KMS-11 (cell line): ENCODE data around the gene IMMT.
"Not testable (repeated sequence)": the region's sequence is repeated elsewhere in the genome, so short reads cannot be mapped to it uniquely, and the experiment has no call there.

Experiments used
- H2AFZ ChIP-seq: fragments of 200-600 bp; sonication (generic); 2 replicates; pipeline ENCODE4 v1.6.1; 2016; ENCODE audit warnings: antibody characterized with exemption, mixed run types, low read depth
- H3K27ac ChIP-seq: fragments of 200-600 bp; sonication (generic); 2 replicates; pipeline ENCODE4 v1.6.1; 2016; ENCODE audit warnings: mild to moderate bottlenecking, mixed run types
- H3K27me3 ChIP-seq: fragments of 200-600 bp; sonication (generic); 2 replicates; pipeline ENCODE4 v1.6.1; 2017; ENCODE audit warnings: mild to moderate bottlenecking, low read depth, mixed run types, moderate library complexity; ENCODE audit not compliant: insufficient read depth
- H3K36me3 ChIP-seq: fragments of 200-600 bp; sonication (generic); 2 replicates; pipeline ENCODE4 v1.6.1; 2017; ENCODE audit warnings: mild to moderate bottlenecking, mixed run types; ENCODE audit not compliant: insufficient read depth
- H3K4me1 ChIP-seq: fragments of 200-600 bp; sonication (generic); 2 replicates; pipeline ENCODE4 v1.6.1; 2016; ENCODE audit warnings: mild to moderate bottlenecking, low read depth, mixed run types; ENCODE audit not compliant: poor library complexity, severe bottlenecking
- H3K4me2 ChIP-seq: fragments of 200-600 bp; sonication (generic); 2 replicates; pipeline ENCODE4 v1.7.0; 2016; ENCODE audit warnings: mild to moderate bottlenecking, mixed run types
- H3K4me3 ChIP-seq: fragments of 200-600 bp; sonication (generic); IDR thresholded peaks from 2 replicates; pipeline ENCODE4 v1.6.1; 2017; ENCODE audit warnings: low read depth, low read length, mixed read lengths; ENCODE audit not compliant: insufficient read depth
- H3K79me2 ChIP-seq: fragments of 200-600 bp; sonication (generic); 2 replicates; pipeline ENCODE4 v1.6.1; 2016; ENCODE audit warnings: low read depth, mixed run types; ENCODE audit not compliant: insufficient read depth
- H3K9ac ChIP-seq: fragments of 200-600 bp; sonication (generic); 2 replicates; pipeline ENCODE4 v1.6.1; 2016; ENCODE audit warnings: mild to moderate bottlenecking, mixed run types
- H4K20me1 ChIP-seq: fragments of 200-600 bp; sonication (generic); 2 replicates; pipeline ENCODE4 v1.6.1; 2016; ENCODE audit warnings: mild to moderate bottlenecking, mixed run types; ENCODE audit not compliant: insufficient read depth
- TF ChIP-seq, protein P1 (sequence below): fragments of 200-600 bp; sonication (generic); conservative IDR thresholded peaks from 2 replicates; pipeline ENCODE4 v1.6.1; 2017; ENCODE audit warnings: low read depth, mild to moderate bottlenecking, antibody characterized with exemption, low read length, moderate library complexity, mixed read lengths

IMMT gene

DNA sequence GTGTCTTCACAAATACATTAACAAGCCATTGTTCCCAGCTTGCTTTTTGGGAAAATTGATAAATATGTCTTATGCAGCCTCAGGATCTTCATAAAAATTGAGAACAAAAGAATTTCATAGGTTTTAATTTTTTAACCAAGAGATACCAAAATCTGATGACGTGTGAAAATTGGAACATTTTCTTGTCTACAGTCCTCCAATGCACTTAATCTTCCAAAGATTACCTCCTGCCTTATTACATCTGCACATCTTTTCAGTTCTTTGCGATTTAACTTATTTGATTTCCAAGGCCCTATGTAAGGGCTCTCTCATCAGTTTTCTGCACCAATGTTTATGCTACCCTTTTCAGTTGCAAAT, 7.1 kb upstream of the IMMT start:
- peaks cover 47% of the 10 kb centered on the region for H3K79me2 ChIP-seq
- no peak overlapping the region for H2AFZ ChIP-seq
- no peaks in the 10 kb centered on the region for H4K20me1 ChIP-seq
- H3K27ac ChIP-seq: no peak overlapping the region
- H3K4me3 ChIP-seq: no peak overlapping the region
- H3K27me3 ChIP-seq: no peaks in the 10 kb centered on the region
- no peak overlapping the region for H3K9ac ChIP-seq
- peaks cover 32% of the 10 kb centered on the region for H3K4me1 ChIP-seq
- TF ChIP-seq, protein P1, sequence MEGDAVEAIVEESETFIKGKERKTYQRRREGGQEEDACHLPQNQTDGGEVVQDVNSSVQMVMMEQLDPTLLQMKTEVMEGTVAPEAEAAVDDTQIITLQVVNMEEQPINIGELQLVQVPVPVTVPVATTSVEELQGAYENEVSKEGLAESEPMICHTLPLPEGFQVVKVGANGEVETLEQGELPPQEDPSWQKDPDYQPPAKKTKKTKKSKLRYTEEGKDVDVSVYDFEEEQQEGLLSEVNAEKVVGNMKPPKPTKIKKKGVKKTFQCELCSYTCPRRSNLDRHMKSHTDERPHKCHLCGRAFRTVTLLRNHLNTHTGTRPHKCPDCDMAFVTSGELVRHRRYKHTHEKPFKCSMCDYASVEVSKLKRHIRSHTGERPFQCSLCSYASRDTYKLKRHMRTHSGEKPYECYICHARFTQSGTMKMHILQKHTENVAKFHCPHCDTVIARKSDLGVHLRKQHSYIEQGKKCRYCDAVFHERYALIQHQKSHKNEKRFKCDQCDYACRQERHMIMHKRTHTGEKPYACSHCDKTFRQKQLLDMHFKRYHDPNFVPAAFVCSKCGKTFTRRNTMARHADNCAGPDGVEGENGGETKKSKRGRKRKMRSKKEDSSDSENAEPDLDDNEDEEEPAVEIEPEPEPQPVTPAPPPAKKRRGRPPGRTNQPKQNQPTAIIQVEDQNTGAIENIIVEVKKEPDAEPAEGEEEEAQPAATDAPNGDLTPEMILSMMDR: no peak
- H3K4me2 ChIP-seq: no peak overlapping the region
- H3K36me3 ChIP-seq: no peaks in the 10 kb centered on the region; the same call in 1 of the 2 replicates

DNA sequence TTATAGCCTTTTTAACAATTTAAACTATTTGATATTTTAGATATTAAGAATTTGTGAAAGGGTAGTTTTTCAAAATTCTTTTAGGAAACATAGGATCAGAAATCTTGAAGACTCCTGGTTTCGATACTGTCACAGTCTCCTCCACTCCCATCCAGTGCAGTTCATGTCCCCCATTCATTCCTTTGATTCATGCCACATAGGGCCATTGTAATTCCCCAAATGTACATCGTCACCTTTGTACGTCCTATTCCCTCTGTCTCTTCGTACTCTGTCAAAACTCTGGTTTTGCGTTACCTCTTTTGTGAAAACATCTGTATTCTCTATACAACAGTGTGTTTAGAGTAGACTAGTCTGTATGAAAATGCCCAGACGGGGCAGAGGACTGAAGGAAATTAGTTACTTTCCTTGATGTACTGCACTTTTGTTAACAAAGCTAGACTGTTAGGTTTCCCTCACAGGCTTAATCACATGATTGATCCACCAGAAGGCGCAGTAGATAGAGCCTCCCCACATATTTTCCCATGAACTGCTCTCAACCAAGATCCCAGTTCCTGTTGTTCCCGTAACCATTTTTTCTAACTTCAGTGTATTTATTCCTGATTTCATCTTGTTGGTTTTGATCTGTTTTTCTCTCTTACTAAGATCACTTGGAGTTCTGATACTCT, 6.5 kb upstream of the IMMT start:
- Histone ChIP-seq H3K4me2 (peak overlapping the region; percentile 11; the same call in 1 of the 2 replicates), H3K79me2 (peaks cover 47% of the 10 kb centered on the region), H3K27ac (no peak overlapping the region), H2AFZ (no peak overlapping the region), H3K27me3 (no peaks in the 10 kb centered on the region), H3K4me3 (no peak overlapping the region), H4K20me1 (no peaks in the 10 kb centered on the region), H3K36me3 (no peaks in the 10 kb centered on the region; the same call in 1 of the 2 replicates), H3K4me1 (peaks cover 32% of the 10 kb centered on the region), H3K9ac (no peak overlapping the region)
- TF ChIP-seq, protein P1: no peak

DNA sequence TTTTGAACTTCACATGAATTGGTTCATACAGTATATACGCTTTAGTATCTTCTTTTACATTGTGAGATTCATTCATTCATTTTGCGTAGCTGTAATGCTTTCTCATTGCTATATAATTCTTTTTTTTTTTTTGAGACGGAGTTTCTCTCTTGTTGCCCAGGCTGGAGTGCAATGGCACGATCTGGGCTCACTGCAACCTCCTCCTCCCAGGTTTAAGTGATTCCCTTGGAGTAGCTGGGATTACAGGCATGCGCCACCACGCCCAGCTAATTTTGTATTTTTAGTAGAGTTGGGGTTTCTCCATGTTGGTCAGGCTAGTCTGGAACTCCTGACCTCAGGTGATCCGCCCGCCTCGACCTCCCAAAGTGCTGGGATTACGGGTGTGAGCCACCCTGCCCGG, 5.3 kb upstream of the IMMT start:
- Histone ChIP-seq H3K4me1 (peaks cover 32% of the 10 kb centered on the region), H3K4me2 (peak overlapping the region; percentile 71), H3K79me2 (peaks cover 47% of the 10 kb centered on the region)
- H3K36me3 ChIP-seq, H2AFZ ChIP-seq, H3K9ac ChIP-seq, H3K27me3 ChIP-seq, H4K20me1 ChIP-seq, H3K4me3 ChIP-seq, H3K27ac ChIP-seq: not testable (repeated sequence)

DNA sequence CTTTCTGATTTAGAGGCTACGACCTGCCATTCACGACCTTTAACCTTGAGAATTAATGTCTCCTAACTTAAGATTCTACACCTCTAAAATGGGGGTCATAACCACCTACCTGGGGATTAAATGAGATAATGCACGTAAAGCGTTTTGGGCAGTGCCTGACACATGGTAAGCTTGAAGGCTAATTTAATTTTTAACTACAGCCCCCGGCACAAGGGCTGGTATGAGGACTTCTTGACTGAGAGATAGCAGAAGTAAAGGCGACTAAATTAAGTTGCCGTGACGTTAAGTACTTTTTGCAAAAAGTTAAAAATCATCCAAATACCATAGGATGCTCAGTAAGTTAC, 4.5 kb upstream of the IMMT start:
- peak overlapping the region; percentile 85 for H2AFZ ChIP-seq
- peak overlapping the region; percentile 71 for H3K4me2 ChIP-seq
- H3K27me3 ChIP-seq: no peaks in the 10 kb centered on the region
- H3K4me3 ChIP-seq: peak overlapping the region; percentile 90
- no peaks in the 10 kb centered on the region for H4K20me1 ChIP-seq
- H3K4me1 ChIP-seq: peaks cover 32% of the 10 kb centered on the region
- TF ChIP-seq, protein P1: no peak
- H3K9ac ChIP-seq: peak overlapping the region; percentile 65
- H3K27ac ChIP-seq: peak overlapping the region; percentile 67; the same call in 1 of the 2 replicates
- H3K36me3 ChIP-seq: no peaks in the 10 kb centered on the region
- peaks cover 47% of the 10 kb centered on the region for H3K79me2 ChIP-seq

DNA sequence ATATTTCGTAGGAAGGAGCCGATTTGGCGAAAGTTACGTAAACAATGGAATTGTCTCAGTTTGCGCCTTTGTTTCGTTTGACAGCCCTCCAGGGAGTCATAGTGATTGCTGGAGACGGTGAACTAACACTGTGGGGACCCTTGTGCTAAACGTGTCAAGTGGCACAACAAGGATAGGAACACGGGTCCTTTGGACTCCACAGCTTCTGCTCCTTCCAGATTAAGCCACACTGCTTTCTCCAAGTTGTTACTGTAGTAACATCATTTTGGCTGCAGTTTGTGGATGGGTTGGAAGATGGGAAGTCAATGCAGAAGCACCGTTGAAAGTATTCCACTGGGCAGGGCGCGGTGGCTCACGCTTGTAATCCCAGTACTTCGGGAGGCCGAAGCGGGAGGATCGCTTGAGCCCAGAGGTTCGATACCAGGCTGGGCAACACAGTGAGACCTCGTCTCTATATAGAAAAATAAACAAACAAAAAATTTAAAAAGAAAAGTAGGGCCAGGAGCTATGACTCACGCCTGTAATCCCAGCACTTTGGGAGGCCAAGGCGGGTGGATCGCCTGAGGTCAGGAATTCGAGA, 636 bp upstream of the IMMT start:
- Histone ChIP-seq H3K4me2 (peak overlapping the region; percentile 55), H3K27ac (peak overlapping the region; percentile 95), H3K9ac (peak overlapping the region; percentile 89), H3K79me2 (peaks cover 53% of the 10 kb centered on the region), H3K4me1 (peaks cover 40% of the 10 kb centered on the region), H4K20me1 (no peaks in the 10 kb centered on the region), H3K36me3 (no peaks in the 10 kb centered on the region), H3K27me3 (no peaks in the 10 kb centered on the region), H2AFZ (peak overlapping the region; percentile 53), H3K4me3 (peak overlapping the region; percentile 95)
- TF ChIP-seq, protein P1: no peak
